ENCODE measurements around the gene TUBAL3. TPM values are rescaled to one million over a fixed set of nuclear protein-coding genes. Genes with fewer than 3 reads are reported as not detected.
A peak's percentile ranks its signal among the peaks of the same experiment; 100 is the strongest.

Gene TUBAL3
- total RNA-seq, 1 experiment from 2014 or later = 0.52 TPM

DNA sequence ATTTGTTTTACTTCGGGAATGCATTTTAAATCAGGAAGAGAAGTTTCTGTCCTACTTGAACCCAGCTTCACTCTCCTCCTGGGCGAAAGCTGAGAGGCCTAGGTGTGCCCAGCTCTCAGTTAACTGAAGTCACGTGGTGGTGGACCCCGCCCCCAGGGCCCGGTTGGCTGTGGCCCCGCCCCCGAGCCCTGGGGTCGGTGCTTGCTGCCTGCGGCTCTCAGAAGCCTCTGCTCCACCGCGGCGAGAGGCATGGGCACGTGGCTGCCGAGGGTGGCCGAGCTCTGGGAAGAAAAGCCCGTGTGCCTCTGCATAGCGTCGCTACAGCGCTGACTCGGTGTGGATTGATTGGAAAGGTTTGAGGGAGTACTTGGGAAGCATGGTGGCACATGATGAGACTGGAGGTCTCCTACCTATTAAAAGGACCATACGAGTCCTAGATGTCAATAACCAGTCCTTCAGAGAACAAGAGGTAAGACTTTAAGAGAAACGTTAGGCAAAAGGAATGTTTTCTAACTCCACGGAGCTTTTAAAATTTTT lies 41.8 kb upstream of the TUBAL3 start:
- H3K4me3 ChIP-seq = peak overlapping the region; percentile 91
- BruUV-seq (replicated peaks) = no TSS peak
- ChIA-PET POLR2A (ENCODE audit: unreplicated experiment) (interaction anchor here (0.5 to 1.2 kb wide), 18 partner anchors 9 to 643 kb away, joined by 3 to 13 read pairs (median 5); partner anchors contain the start of genes ANKRD16, FBH1 and TUBAL3), CTCF (interaction anchor here (0.9 to 1.5 kb wide), 2 partner anchors 100 to 177 kb away, joined by 3 to 7 read pairs; no protein-coding TSS in a partner anchor)
- H3K27ac ChIP-seq = peak overlapping the region; percentile 95
- peak overlapping the region; percentile 93 for H3K4me2 ChIP-seq
- peaks cover 44% of the 10 kb centered on the region for H3F3A ChIP-seq (ENCODE audit: insufficient read depth, low read depth)
- TF ChIP-seq EZH2 (IDR thresholded peaks at IDR 0.05; ENCODE audit: low read depth) (no peak), CTCF (conservative IDR thresholded peaks at IDR 0.05) (no peak)
- DNase-seq = peak; percentile 87 to 95
- no peaks in the 10 kb centered on the region for H3K9me3 ChIP-seq (ENCODE audit: insufficient read depth, low read depth)
- intact Hi-C loops (cut with micrococcal nuclease; ENCODE audit: unreplicated experiment) = loop anchor here (1.0 to 5.0 kb wide), 7 partner anchors 42 to 599 kb away; no protein-coding TSS in a partner anchor
- 0 out of 2 replicates have a peak, but pooled peaks cover 8% of the 10 kb centered on the region for H3K36me3 ChIP-seq (ENCODE audit: low read depth)
- no peaks in the 10 kb centered on the region for H3K9me2 ChIP-seq (ENCODE audit: insufficient read depth)
- no peaks in the 10 kb centered on the region for H3K27me3 ChIP-seq (ENCODE audit: insufficient read depth, low read depth)
- no peak overlapping the region for H2AFZ ChIP-seq
- H4K20me1 ChIP-seq (ENCODE audit: insufficient read depth) = peaks cover 28% of the 10 kb centered on the region
- peaks cover 90% of the 10 kb centered on the region for H3K79me2 ChIP-seq (ENCODE audit: low read depth)
- H3K4me1 ChIP-seq (replicated peaks; ENCODE audit: insufficient read depth) = peaks cover 38% of the 10 kb centered on the region

DNA sequence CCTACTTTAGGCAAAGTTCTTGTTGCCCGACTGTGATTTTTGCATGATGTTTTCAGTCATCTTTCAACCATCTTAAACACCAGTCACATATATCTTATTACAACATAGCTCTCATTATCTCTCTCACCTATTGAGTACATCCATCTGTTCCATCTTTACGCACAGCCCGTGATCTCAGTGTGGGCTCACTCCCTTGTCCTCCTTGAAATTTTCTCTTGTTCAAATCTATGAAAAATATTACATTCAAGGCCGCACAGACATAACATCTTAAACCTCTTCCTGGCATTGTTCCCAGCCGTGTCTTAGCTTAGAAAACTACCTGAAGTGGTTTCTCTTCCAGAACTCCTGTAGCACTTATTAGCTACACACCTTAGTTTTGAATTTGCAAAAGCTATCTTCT lies 40.4 kb upstream of the TUBAL3 start:
- Histone ChIP-seq H3K9me2 (ENCODE audit: insufficient read depth) (no peaks in the 10 kb centered on the region), H3K4me2 (0 out of 2 replicates have a peak overlapping the region, but pooled peaks have one; percentile 93), H3K79me2 (ENCODE audit: low read depth) (peaks cover 75% of the 10 kb centered on the region), H3K9me3 (ENCODE audit: insufficient read depth, low read depth) (no peaks in the 10 kb centered on the region), H4K20me1 (ENCODE audit: insufficient read depth) (peaks cover 20% of the 10 kb centered on the region), H2AFZ (no peak overlapping the region), H3K4me1 (replicated peaks; ENCODE audit: insufficient read depth) (peaks cover 24% of the 10 kb centered on the region), H3K36me3 (ENCODE audit: low read depth) (0 out of 2 replicates have a peak, but pooled peaks cover 6% of the 10 kb centered on the region), H3K27me3 (ENCODE audit: insufficient read depth, low read depth) (no peaks in the 10 kb centered on the region), H3K4me3 (no peak overlapping the region), H3F3A (ENCODE audit: insufficient read depth, low read depth) (peaks cover 47% of the 10 kb centered on the region), H3K27ac (peak overlapping the region; percentile 95)
- TF ChIP-seq EZH2 (IDR thresholded peaks at IDR 0.05; ENCODE audit: low read depth) (no peak), CTCF (conservative IDR thresholded peaks at IDR 0.05) (no peak)
- no TSS peak for BruUV-seq (replicated peaks)
- no peak for DNase-seq
- ChIA-PET POLR2A (ENCODE audit: unreplicated experiment) (interaction anchor here (0.7 kb wide), 1 partner anchor 240 kb away, joined by 6 read pairs; no protein-coding TSS in a partner anchor), CTCF (no interaction called here)
- intact Hi-C loops (cut with micrococcal nuclease; ENCODE audit: unreplicated experiment) = loop anchor here (5.0 kb wide), 2 partner anchors 422 to 598 kb away; no protein-coding TSS in a partner anchor

DNA sequence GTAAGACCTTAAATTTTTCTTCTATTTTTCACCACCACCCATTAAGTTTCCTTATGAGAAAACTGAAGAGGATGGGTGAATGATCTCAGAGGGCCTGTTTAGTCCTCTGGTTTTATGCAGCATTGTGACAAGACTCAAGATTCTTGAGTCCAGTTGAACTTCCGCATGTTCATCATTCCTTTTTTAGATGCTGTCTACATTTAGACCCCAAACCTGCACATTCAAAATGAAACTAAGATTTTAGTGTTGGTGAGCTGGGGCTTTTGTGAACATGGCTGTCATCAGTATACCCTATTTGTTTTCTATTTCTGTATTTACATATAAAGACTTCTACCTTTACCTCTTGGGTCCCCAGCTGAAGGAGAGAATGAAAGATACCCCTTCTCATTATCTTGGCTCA lies 38.8 kb upstream of the TUBAL3 start:
- peaks cover 6% of the 10 kb centered on the region; the same call in 1 of the 2 replicates for H3K36me3 ChIP-seq (ENCODE audit: low read depth)
- H3K27me3 ChIP-seq (ENCODE audit: insufficient read depth, low read depth) = no peaks in the 10 kb centered on the region
- H2AFZ ChIP-seq = no peak overlapping the region
- no peak overlapping the region for H3K27ac ChIP-seq
- BruUV-seq (replicated peaks) = no TSS peak
- no peak overlapping the region for H3K4me2 ChIP-seq
- no peak for DNase-seq
- H3K9me2 ChIP-seq (ENCODE audit: insufficient read depth) = no peaks in the 10 kb centered on the region
- no peak overlapping the region for H3K4me3 ChIP-seq
- H3K4me1 ChIP-seq (replicated peaks; ENCODE audit: insufficient read depth) = peaks cover 24% of the 10 kb centered on the region
- intact Hi-C loops (cut with micrococcal nuclease; ENCODE audit: unreplicated experiment) = no loop called here
- CTCF ChIA-PET = interaction anchor here (0.6 kb wide), 1 partner anchor 61 kb away, joined by 3 read pairs; no protein-coding TSS in a partner anchor
- peaks cover 15% of the 10 kb centered on the region; the same call in 1 of the 2 replicates for H4K20me1 ChIP-seq (ENCODE audit: insufficient read depth)
- peaks cover 60% of the 10 kb centered on the region for H3K79me2 ChIP-seq (ENCODE audit: low read depth)
- no peaks in the 10 kb centered on the region for H3K9me3 ChIP-seq (ENCODE audit: insufficient read depth, low read depth)
- TF ChIP-seq CTCF (conservative IDR thresholded peaks at IDR 0.05) = no peak
- TF ChIP-seq EZH2 (IDR thresholded peaks at IDR 0.05; ENCODE audit: low read depth) = no peak
- H3F3A ChIP-seq (ENCODE audit: insufficient read depth, low read depth) = peaks cover 47% of the 10 kb centered on the region
- POLR2A ChIA-PET (ENCODE audit: unreplicated experiment) = interaction anchor here (0.6 kb wide), 1 partner anchor 424 kb away, joined by 3 read pairs; no protein-coding TSS in a partner anchor
